GM21360 (cell line): ENCODE results near the gene NTN3.

Experiments
- ATAC-seq: cut with Tn5 transposase; IDR thresholded peaks from one replicate; pipeline ENCODE4 v1.9.1; 2021; ENCODE audit warnings: mild to moderate bottlenecking, moderate library complexity; ENCODE audit not compliant: unreplicated experiment

The NTN3 gene

GRCh38 chr16:2512735-2513404 is 41.8 kb downstream of the NTN3 start:
- peak; percentile 9 for ATAC-seq

GRCh38 chr16:2513405-2514332 is 42.6 kb downstream of the NTN3 start, which contains the start of gene ATP6V0C:
Gene ATP6V0C, plus strand, starts transcription at chr16:2513952. Its CDS starts 152 bp downstream, at chr16:2514104.
- ATAC-seq, result peak; percentile 63

DNA sequence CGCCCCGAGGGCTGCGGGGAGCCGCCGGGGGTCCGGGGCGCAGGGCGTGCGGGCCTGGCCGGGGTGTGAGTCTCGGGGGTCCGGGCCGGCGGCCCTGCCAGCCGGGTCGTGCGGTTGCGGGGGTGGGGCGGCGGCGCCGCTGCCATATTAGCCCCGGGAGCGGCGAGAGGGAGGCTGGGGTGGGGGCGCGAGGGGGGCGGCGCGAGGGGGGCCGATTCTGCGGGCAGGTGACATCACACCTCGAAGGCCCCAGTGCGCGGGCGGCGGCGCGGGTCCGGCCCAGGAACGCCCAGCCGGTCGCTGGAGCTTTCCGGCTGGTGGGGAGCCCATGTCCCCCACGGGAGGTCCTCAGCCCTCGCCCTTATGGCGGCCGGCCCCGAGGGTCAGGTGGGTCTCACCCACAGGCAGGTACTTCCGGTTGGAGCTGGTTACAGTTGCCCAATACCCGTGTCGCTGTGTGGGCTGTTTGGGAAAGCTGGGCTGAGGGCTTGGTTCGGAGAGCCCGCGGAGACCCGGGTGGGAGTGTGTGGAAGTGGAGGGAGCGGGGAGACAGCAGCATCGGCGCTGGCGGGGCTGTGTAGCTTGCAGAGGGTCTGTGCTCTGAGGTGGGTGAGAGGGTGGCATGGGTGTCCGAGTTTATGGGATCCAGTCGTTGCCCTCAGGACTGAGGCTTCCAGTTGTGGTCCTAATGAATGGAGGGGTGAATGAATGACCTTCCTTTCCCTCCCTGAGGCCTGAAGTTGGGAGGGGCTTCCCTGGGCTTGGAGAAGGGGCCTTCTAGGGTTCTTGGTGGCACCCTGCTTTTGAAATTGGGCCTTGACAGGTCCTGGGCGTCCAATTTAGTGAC is 43.5 kb downstream of the NTN3 start:
- peak; percentile 5 for ATAC-seq

- ATAC-seq, result no peak
Measured at GRCh38 chr16:2515180-2515851, 44.2 kb downstream of the NTN3 start.

DNA sequence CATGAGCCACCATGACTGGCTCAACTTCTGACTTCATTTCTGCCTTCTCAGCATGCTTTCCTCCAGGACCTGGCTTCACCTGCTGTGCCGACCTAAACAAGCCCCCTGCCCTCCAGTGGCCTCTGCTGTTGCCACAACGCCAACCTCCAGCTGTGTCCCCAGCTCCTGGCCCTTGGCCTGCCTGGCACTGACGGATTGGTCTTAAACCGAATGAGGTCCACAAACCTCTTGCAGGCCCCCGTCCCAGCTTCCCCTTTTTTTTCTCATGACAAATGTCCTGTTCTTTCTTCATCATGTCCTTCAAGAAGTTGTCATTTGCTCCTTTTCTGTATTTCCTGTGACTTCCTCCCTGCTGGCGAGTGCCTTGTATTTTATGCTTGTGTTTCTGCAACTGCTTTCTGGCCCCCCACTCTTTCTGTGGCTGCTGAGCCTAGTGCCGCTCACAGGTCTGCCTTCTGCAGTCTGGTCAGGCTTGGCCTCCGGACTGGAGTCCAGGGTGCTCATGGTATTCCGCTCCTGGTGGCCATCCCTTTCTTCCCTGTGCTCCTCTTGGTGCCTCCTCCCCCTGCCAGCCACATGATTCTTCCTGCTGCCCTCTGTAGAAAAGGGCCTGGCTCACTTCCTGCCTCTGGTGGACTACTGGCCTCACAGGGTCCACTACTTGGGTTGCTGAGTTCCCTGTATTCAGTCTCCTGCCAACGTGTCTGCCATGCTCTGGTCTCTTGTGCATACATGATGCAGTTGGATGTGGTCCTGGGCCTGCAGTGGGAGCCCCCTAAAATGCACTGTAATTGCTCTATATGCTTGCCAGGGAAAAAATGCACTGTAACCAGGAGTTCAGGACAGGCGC is 45.5 kb downstream of the NTN3 start:
- ATAC-seq, result no peak

- no peak for ATAC-seq
Measured at GRCh38 chr16:2517954-2518605, 47.0 kb downstream of the NTN3 start.

- ATAC-seq, result no peak
Measured at GRCh38 chr16:2518823-2519710, 48.0 kb downstream of the NTN3 start.

DNA sequence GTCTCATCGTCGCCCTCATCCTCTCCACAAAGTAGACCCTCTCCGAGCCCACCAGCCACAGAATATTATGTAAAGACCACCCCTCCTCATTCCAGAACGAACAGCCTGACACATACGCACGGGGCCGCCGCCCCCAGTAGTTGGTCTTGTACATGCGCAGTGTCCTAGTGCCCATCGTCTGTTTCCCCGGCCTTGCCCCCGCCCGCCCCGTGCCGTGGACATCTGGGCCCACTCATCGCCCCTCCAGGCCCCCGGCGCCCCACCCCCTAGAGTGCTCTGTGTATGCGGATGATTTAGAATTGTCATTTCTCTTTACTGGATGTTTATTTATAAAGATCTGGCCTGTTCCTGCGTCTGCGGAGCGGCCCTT is 48.6 kb downstream of the NTN3 start:
- ATAC-seq, result no peak

DNA sequence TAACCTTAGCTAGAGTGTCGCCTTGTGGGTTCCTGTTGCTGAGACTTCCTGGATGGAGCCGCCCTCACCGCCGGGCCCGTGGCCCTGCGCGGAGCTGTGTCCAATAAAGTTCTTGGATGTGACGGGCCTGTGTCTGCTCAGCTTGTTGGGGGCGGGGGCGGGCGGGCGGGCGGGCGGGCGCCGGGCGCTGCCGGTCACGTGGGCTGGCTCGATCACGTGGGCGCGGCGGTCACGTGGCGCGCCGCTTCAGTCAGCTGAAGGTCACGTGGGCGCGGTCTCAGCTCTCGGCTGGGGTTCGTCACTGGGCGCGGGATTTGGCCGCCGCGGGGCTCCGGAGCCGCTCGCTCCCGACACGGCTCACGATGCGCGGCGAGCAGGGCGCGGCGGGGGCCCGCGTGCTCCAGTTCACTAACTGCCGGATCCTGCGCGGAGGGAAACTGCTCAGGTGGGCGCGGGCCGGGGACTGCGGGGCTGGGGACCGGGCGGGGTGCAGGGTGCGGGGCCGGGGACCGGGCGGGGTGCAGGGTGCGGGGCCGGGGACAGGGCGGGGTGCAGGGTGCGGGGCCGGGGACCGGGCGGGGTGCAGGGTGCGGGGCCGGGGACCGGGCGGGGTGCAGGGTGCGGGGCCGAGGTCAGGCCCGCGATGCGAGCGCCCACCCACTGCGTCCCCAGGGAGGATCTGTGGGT is 49.1 kb downstream of the NTN3 start, which contains the start of gene AMDHD2:
AMDHD2 (plus strand) TSS at position 275 of the 687 bp plus-strand sequence; CDS start at position 363, 88 bp downstream.
- peak; percentile 31 for ATAC-seq

DNA sequence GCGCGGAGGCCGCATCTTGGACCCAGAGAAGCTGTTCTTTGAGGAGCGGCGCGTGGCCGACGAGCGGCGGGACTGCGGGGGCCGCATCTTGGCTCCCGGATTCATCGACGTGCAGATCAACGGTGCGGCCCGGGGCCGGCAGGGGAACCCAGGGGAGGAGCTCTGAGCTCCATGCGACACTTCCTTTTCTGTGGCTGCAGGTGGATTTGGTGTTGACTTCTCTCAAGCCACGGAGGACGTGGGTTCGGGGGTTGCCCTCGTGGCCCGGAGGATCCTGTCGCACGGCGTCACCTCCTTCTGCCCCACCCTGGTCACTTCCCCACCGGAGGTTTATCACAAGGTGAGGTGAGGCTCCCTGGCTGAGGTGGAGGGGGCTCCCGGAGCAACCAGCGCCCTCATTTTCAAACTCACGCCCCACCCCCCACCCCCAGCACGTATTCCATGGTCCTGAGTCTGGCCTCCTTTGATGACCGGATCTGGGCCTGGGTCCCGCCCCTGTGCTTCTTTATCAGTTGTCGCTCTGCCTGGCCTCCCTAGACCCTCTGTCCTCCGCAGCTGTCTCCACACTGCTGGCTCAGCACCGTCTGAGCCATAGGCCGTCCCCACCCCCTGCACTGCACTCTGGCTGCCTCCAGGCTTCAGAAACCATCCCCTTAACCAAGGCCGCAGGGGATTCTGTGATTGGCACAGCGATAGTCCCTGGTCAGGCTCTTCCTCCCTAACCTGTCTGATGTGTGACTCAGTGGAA is 49.9 kb downstream of the NTN3 start:
- peak; percentile 17 for ATAC-seq
